Uterus (tissue), 2 donors: ENCODE data around the gene CAPN13.

Experiments used
- POLR2A ChIP-seq, 2 donors: fragments of 450-650 bp; IDR thresholded peaks; one replicate each; pipeline ENCODE4 v1.6.1; 2016; ENCODE audit warnings: antibody characterized with exemption in 2 of 2, mild to moderate bottlenecking in 1 of 2, moderate library complexity in 1 of 2
- TF ChIP-seq, protein P1 (sequence below), 4 experiments: fragments of 200-600 bp in 2 of 4; fragments of 450-650 bp in 2 of 4; sonication (generic) in 2 of 4; IDR thresholded peaks; one replicate each; pipeline ENCODE4 v1.5.1; 2016 to 2019; ENCODE audit warnings: antibody characterized with exemption in 4 of 4, mild to moderate bottlenecking in 2 of 4, moderate library complexity in 1 of 4

DNA sequence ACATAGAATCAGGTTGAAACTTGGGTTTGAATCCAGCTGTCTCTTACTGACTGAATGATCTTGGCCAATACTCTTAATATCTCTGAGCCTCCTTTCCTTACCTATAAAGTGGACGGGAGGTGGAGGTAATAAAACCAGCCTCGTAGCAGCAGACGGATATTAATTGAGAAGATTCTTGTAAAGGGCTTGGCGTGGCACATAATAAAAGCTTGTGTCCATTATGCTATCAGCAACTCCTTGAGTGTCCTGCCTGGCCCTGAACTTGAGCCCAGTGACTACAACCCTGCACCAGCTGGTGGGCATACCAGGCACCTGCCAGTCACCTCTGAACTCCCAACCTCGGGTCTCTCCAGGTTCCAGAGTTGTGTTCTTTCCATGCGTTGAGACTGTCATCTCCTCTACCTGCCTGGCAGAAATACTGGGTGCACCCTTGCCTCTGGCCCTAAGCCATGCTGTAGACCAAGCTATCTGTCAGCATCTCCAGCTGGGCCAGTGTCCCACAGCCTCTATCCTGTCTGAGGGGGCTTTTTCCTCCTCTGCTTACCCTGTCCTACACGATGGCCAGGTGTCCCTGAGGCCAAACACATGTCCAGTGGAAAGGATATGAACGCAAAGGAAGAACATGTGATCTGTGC lies 9.7 kb downstream of the CAPN13 start:
- TF ChIP-seq, protein P1, sequence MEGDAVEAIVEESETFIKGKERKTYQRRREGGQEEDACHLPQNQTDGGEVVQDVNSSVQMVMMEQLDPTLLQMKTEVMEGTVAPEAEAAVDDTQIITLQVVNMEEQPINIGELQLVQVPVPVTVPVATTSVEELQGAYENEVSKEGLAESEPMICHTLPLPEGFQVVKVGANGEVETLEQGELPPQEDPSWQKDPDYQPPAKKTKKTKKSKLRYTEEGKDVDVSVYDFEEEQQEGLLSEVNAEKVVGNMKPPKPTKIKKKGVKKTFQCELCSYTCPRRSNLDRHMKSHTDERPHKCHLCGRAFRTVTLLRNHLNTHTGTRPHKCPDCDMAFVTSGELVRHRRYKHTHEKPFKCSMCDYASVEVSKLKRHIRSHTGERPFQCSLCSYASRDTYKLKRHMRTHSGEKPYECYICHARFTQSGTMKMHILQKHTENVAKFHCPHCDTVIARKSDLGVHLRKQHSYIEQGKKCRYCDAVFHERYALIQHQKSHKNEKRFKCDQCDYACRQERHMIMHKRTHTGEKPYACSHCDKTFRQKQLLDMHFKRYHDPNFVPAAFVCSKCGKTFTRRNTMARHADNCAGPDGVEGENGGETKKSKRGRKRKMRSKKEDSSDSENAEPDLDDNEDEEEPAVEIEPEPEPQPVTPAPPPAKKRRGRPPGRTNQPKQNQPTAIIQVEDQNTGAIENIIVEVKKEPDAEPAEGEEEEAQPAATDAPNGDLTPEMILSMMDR (IDR thresholded peaks at IDR 0.05): no peak
- no peak for TF ChIP-seq POLR2A (IDR thresholded peaks at IDR 0.05)
